DMS53 treated with DMSO at 0.1 percent for 48 hours (cell line): ENCODE results near the gene NAPSA.
A peak's percentile ranks its signal among the peaks of the same experiment; 100 is the strongest.

Experiments used
- DNase-seq: peaks from one replicate; lab custom pipeline; 2025; ENCODE audit not compliant: unreplicated experiment; lab: John Stamatoyannopoulos, UW

Gene NAPSA

DNA sequence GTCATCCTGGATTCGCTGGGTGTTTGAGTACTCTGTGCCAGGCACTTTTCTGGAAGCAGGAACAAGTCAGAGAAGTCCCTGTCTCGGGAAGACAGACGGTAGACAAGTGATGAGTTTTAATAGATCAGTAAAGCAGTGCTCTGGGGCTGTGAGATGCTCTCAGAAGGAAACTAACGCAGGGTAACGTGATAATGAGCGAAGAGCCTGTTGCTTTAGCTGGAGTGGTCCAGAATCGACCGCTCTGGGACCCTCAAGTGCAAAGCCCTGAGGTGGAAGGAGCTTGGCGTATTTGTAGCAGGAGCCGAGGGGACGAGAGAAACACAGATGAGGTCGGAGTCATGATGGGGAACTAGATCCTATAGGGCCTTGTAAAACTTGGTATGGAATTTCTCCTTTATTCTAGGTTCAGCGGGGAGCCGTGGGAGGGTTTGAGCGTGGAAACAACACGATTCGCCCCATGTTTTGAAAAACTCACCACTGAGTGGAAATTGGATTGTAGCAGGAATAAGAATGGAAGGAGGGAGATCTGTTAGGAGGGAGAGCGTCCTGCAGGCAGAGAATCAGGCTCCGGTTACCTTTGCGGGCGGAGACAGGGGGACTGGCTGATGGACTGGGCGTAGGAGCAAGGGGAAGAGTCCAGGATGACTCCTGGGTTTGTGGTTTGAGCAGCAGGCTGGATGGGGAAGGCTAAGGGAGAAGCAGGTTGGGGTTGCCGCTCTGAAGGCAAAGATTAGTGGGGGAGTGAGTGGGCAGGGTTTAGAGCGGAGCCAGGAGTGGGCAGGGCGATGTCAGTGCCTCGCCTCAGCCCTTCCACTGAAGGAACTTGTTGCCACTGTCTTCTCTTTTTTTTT lies 19.5 kb upstream of the NAPSA start:
- no peak for DNase-seq

GRCh38 chr19:50383852-50384684 lies 18.6 kb upstream of the NAPSA start, which contains the start of gene POLD1:
POLD1 (plus strand) TSS chr19:50384347; CDS start chr19:50398852, 14,505 bp downstream.
- peak; percentile 85 for DNase-seq

DNA sequence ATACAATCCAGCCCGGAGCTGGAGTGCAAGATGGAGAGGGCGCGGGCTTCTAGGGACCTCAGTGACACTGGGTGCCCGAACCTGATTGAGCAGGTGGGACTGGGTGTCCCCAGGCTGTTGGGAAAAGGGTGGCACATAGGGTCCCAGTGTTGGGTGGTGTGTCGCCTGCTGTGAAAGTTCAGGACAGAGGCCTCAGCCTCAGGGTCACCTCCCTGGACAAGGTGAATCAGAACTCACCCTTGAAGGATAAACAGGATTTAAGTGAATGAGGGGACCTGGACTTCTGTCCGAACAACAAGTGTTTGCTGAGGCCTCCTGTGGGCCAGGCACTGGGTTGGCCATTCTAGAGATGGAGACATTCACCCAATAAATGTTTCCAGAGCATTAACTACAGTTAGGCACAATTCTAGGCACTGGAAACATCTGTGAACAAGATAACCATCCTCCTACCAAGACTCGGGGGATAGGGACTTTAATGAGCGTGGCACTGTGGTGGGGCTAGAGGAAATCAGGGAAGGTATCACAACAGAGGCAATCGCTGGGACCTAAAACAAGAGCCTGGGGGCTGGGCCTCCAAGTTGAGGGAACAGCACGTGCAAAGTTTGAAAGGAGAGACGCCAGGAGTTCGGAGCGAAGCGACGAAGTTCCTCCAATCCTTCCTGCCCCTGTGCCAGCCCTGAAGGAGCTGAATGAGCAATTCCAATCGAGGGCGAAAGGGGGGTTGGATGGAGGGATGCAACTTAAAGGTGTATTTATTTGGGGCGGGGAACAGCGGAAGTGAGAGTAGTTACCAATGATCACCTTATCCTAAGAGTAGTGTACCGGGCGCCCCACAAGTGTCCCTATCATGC lies 17.8 kb upstream of the NAPSA start:
- no peak for DNase-seq

DNA sequence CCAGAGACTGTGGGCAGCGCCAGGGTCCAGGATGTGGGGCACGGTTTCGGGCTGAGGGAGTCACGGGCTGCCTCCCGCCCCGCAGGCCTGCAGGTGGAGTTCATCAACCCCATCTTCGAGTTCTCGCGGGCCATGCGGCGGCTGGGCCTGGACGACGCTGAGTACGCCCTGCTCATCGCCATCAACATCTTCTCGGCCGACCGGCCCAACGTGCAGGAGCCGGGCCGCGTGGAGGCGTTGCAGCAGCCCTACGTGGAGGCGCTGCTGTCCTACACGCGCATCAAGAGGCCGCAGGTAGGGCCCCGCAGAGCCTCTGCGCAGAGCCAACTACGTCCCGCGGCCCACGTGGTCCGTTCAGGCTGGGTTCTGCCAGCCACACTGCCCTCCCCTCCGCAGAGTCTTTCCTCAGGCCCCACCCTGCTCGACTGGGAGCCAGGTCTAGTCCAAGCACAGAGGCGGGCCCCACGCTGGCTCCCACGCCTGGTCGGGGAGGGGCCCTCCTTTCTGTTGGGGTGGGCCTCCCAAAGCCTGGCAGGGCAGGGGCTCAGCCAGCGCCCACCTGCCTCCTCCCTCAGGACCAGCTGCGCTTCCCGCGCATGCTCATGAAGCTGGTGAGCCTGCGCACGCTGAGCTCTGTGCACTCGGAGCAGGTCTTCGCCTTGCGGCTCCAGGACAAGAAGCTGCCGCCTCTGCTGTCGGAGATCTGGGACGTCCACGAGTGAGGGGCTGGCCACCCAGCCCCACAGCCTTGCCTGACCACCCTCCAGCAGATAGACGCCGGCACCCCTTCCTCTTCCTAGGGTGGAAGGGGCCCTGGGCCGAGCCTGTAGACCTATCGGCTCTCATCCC lies 16.7 kb upstream of the NAPSA start:
- DNase-seq = no peak

- no peak for DNase-seq
Measured at GRCh38 chr19:50380751-50381151, 15.3 kb upstream of the NAPSA start.

DNA sequence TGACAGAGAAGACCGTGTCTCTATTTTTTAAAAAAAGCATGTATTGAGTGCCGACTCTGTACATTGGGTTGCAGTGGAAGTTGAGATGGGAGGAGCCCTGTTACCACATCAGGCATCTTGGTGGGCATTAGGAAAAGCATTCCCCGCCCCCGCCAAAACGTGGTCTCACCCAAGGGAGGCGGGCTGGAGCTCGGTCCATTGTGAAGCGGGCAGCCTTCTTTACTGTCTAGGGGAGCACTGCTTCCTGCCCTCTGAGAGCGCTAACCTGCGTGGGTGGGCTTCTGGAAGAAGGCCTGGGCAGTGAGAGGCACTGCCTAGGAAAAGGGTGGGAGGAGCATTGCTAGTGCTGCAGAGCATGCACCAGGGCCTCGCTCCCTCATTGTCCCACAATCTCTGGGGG lies 14.7 kb upstream of the NAPSA start:
- no peak for DNase-seq

GRCh38 chr19:50379602-50380001 lies 14.2 kb upstream of the NAPSA start:
- DNase-seq = no peak

DNA sequence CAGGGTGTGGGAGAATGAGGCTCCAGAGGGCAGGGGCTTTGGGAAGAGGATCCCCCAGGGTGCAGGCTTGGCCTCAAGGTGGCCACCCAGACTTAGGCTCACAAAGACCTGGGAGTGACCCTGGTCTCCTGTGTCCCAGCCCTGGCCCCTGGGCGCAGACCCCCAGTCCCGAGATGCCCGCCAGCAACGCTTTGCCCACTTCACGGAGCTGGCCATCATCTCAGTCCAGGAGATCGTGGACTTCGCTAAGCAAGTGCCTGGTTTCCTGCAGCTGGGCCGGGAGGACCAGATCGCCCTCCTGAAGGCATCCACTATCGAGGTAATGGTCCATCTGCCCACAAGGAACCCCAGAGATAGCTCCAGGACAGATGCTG lies 13.4 kb upstream of the NAPSA start:
- no peak for DNase-seq

DNA sequence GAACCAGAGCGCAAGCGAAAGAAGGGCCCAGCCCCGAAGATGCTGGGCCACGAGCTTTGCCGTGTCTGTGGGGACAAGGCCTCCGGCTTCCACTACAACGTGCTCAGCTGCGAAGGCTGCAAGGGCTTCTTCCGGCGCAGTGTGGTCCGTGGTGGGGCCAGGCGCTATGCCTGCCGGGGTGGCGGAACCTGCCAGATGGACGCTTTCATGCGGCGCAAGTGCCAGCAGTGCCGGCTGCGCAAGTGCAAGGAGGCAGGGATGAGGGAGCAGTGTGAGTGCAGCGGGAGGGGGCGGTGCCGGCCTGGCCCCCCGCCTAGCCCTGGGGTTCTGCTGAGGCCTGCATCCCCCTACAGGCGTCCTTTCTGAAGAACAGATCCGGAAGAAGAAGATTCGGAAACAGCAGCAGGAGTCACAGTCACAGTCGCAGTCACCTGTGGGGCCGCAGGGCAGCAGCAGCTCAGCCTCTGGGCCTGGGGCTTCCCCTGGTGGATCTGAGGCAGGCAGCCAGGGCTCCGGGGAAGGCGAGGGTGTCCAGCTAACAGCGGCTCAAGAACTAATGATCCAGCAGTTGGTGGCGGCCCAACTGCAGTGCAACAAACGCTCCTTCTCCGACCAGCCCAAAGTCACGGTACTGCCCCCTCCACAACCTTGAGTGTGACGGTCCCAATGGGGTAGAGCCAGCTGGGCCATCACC lies 12.9 kb upstream of the NAPSA start:
- no peak for DNase-seq

- DNase-seq = no peak
Measured at GRCh38 chr19:50377517-50377916, 12.1 kb upstream of the NAPSA start.

- no peak for DNase-seq
Measured at GRCh38 chr19:50377051-50377461, 11.6 kb upstream of the NAPSA start.

- peak; percentile 75 for DNase-seq
Measured at GRCh38 chr19:50376166-50377050, 11.0 kb upstream of the NAPSA start, which contains the start of gene NR1H2. NR1H2 (plus strand) TSS chr19:50376457; CDS start chr19:50377606, 1,149 bp downstream.

GRCh38 chr19:50371914-50372475 lies 6.6 kb upstream of the NAPSA start:
- no peak for DNase-seq

GRCh38 chr19:50368649-50369570 lies 3.5 kb upstream of the NAPSA start:
- peak; percentile 36 for DNase-seq

DNA sequence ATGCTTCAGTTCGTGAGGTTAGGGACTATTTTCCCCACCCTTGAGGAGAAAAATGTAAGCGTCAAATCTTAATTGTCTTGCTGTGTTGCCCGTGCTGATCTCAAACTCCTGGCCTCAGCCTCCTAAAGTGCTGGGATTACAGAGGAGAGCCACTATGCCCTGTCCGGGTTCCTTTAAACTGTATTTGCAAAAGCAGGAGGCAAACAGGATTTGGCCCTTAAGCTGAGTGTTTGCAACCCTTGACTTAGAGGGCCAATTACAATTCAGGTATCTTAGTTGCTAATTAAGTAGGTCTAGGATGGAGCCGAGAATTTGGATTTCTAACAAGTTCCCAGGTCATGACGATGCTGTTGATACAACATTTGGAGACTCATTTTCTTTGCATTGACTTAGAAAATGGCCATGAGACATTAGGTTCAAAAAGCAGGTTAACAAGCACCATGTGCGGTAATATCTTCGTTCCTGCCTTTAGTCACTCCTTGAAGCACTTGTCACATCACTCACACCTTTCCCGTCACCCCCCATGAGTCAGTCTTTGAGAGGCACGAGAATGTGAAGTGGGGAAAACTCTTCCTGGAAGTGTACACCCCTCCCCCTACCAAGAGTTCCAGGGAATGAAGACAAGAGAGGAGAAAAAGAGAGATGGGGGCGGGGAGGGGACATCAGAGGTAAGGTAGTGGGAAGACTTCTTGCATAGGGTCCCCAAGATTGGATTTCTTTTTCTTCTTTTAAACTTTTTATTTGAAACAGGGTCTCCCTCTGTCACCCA lies 2.6 kb downstream of the NAPSA start:
- no peak for DNase-seq

- DNase-seq = no peak
Measured at GRCh38 chr19:50362030-50362412, 3.4 kb downstream of the NAPSA start.
